Panc1 (cell line): ENCODE data around the gene CMTM8. TPM values are rescaled to one million over a fixed set of nuclear protein-coding genes. Genes with fewer than 3 reads are reported as not detected.

Experiments
- ATAC-seq: fragments of 200-7000 bp; cut with Tn5 transposase; 2 replicates; pipeline ENCODE4 v1.9.1; 2020; ENCODE audit warnings: mild to moderate bottlenecking, moderate library complexity
- BruUV-seq: library from RNA; stranded (reverse); fragments of 400-500 nt; replicated peaks from 2 replicates; lab custom pipeline; 2021; lab: Mats Ljungman, UMichigan
- CTCF ChIA-PET: fragments of 300-600 bp; sonication (Branson Sonifier 250); formaldehyde crosslinking; loops from one replicate; lab custom pipeline; 2022; ENCODE audit warnings: antibody characterized with exemption; lab: Charles Lee
- POLR2A ChIA-PET: fragments of 300-600 bp; sonication (Branson Sonifier 250); formaldehyde crosslinking; loops from one replicate; lab custom pipeline; 2022; ENCODE audit warnings: antibody characterized with exemption; lab: Charles Lee
- DNase-seq: peaks from one replicate; pipeline ENCODE4 v3.0.0-alpha.2; 2010; ENCODE audit warnings: low read depth, low spot score
- H3K27ac ChIP-seq: 2 replicates; pipeline ENCODE4 v1.5.1; 2011; ENCODE audit warnings: mild to moderate bottlenecking, low read length, inconsistent platforms
- H3K27me3 ChIP-seq: fragments of 200-500 bp; sonication (Bioruptor generic); 2 replicates; pipeline ENCODE4 v1.6.0; 2014; ENCODE audit warnings: low read length, inconsistent platforms; ENCODE audit not compliant: control insufficient read depth, insufficient read depth
- H3K36me3 ChIP-seq: fragments of 200-500 bp; sonication (Bioruptor generic); 2 replicates; pipeline ENCODE4 v1.5.1; 2014; ENCODE audit warnings: inconsistent platforms, mild to moderate bottlenecking, low read length, moderate library complexity; ENCODE audit not compliant: control insufficient read depth, insufficient read depth
- H3K4me1 ChIP-seq: 2 replicates; pipeline ENCODE4 v1.5.1; 2011; ENCODE audit warnings: inconsistent platforms, mild to moderate bottlenecking, low read length, moderate library complexity; ENCODE audit not compliant: control insufficient read depth, insufficient read depth
- H3K4me3 ChIP-seq, 2 experiments: 2 replicates each; pipeline ENCODE4 v1.5.1; 2011 to 2012; ENCODE audit warnings: low read depth in 2 of 2, low read length in 2 of 2, mild to moderate bottlenecking in 2 of 2, inconsistent platforms in 1 of 2, moderate library complexity in 1 of 2
- H3K9me3 ChIP-seq: fragments of 200-500 bp; sonication (Bioruptor generic); 2 replicates; pipeline ENCODE4 v1.5.1; 2014; ENCODE audit warnings: low read depth, mild to moderate bottlenecking, inconsistent platforms, low read length, moderate library complexity; ENCODE audit not compliant: control insufficient read depth, insufficient read depth
- REST ChIP-seq, 2 experiments: IDR thresholded peaks; 2 replicates each; pipeline ENCODE4 v1.6.1; 2011 to 2012; ENCODE audit warnings: low read depth in 2 of 2, control low read depth in 1 of 2, low read length in 1 of 2, mild to moderate bottlenecking in 1 of 2, moderate library complexity in 1 of 2; ENCODE audit not compliant: insufficient read depth in 1 of 2
- SIN3A ChIP-seq: IDR thresholded peaks from 2 replicates; pipeline ENCODE4 v1.6.1; 2012; ENCODE audit warnings: low read depth, mild to moderate bottlenecking, low read length, moderate library complexity, borderline replicate concordance; ENCODE audit not compliant: insufficient read depth
- TCF7L2 ChIP-seq: IDR thresholded peaks from 2 replicates; pipeline ENCODE4 v1.6.1; 2011; ENCODE audit warnings: mild to moderate bottlenecking, low read depth, low read length, inconsistent platforms
- in situ Hi-C: cut with HindIII; loops from 2 replicates; pipeline ENCODE4 v1.10.0; 2016; ENCODE audit warnings: low sequenced_read_pairs, low pct_unique_long_range_greater_than_20kb
- intact Hi-C: fragments of 100-400 bp; cut with micrococcal nuclease; formaldehyde crosslinking; loops from one replicate; pipeline ENCODE4 v1.10.0; 2022; ENCODE audit not compliant: unreplicated experiment
- total RNA-seq: library from RNA; stranded (reverse); gene quantifications from one replicate; pipeline ENCODE4 v1.2.1, GENCODE V29; 2021; ENCODE audit not compliant: unreplicated experiment
- TF ChIP-seq, protein P1 (sequence below): fragments of 450-650 bp; IDR thresholded peaks from 2 replicates; pipeline ENCODE4 v1.5.1; 2017; ENCODE audit warnings: mild to moderate bottlenecking

The CMTM8 gene
- total RNA-seq, 1 experiment from 2014 or later = 9.8 TPM

GRCh38 chr3:32353351-32353750 is 114.9 kb downstream of the CMTM8 start:
- Histone ChIP-seq H3K9me3 (no peaks in the 10 kb centered on the region), H3K27ac (no peak overlapping the region), H3K36me3 (no peaks in the 10 kb centered on the region), H3K27me3 (no peaks in the 10 kb centered on the region), H3K4me1 (no peaks in the 10 kb centered on the region), H3K4me3 (no peak overlapping the region)
- BruUV-seq = no TSS peak
- ChIA-PET POLR2A (no interaction called here), CTCF (interaction anchor here (0.7 kb wide), 1 partner anchor 176 kb away, joined by 5 read pairs; no protein-coding TSS in a partner anchor)
- intact Hi-C loops = no loop called here
- TF ChIP-seq, protein P1, sequence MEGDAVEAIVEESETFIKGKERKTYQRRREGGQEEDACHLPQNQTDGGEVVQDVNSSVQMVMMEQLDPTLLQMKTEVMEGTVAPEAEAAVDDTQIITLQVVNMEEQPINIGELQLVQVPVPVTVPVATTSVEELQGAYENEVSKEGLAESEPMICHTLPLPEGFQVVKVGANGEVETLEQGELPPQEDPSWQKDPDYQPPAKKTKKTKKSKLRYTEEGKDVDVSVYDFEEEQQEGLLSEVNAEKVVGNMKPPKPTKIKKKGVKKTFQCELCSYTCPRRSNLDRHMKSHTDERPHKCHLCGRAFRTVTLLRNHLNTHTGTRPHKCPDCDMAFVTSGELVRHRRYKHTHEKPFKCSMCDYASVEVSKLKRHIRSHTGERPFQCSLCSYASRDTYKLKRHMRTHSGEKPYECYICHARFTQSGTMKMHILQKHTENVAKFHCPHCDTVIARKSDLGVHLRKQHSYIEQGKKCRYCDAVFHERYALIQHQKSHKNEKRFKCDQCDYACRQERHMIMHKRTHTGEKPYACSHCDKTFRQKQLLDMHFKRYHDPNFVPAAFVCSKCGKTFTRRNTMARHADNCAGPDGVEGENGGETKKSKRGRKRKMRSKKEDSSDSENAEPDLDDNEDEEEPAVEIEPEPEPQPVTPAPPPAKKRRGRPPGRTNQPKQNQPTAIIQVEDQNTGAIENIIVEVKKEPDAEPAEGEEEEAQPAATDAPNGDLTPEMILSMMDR = no peak
- DNase-seq (no peak), ATAC-seq (no peak)
- in situ Hi-C loops = no loop called here

DNA sequence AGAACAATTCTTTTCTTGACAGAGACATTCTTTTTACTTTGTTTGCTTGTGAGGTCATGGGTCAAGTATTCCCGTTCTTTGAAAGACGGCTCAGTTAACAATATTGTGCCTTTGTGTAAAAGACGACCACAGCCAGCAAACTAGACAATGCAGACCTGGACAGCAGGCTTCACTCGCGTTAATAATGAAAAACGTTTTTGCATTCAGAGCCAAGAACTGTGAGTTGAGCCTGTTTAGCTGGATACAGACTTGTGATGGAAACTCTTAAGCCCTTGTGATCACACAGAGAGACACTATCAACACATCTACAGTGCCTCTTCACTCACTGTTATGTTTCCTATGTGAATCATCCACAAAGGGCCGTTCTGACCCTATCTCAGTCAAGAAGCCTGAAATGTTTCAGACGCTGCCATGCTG is 115.9 kb downstream of the CMTM8 start:
- Histone ChIP-seq H3K4me1 (no peaks in the 10 kb centered on the region), H3K27me3 (no peaks in the 10 kb centered on the region), H3K27ac (no peak overlapping the region), H3K9me3 (no peaks in the 10 kb centered on the region), H3K36me3 (no peaks in the 10 kb centered on the region), H3K4me3 (no peak overlapping the region)
- TF ChIP-seq, protein P1 = no peak
- TF ChIP-seq TCF7L2 = no peak
- TF ChIP-seq REST (IDR thresholded peaks at IDR 0.05; ENCODE audit: insufficient read depth in 1 of 2, low read depth in 2 of 2, low read length in 1 of 2) = no peak
- no peak for TF ChIP-seq SIN3A
- in situ Hi-C loops (no loop called here), intact Hi-C loops (no loop called here)
- no TSS peak for BruUV-seq
- ChIA-PET CTCF (no interaction called here), POLR2A (no interaction called here)
- ATAC-seq (no peak), DNase-seq (no peak)
